HEK293 (cell line): ENCODE results near the gene BRD3.

Experiments
- CTCF ChIP-seq: fragments of 450-650 bp; formaldehyde crosslinking; IDR thresholded peaks from 2 replicates; pipeline ENCODE4 v1.5.1; 2016; ENCODE audit warnings: missing biosample characterization, missing genetic modification characterization
- ELK4 ChIP-seq: IDR thresholded peaks from 2 replicates; pipeline ENCODE4 v1.6.1; 2011; ENCODE audit warnings: mild to moderate bottlenecking, low read depth, low read length, borderline replicate concordance
- PRDM6 ChIP-seq: fragments of 450-650 bp; formaldehyde crosslinking; IDR thresholded peaks from 2 replicates; pipeline ENCODE4 v1.5.1; 2017; ENCODE audit warnings: missing biosample characterization, missing genetic modification characterization
- REST ChIP-seq: fragments of 450-650 bp; formaldehyde crosslinking; IDR thresholded peaks from 2 replicates; pipeline ENCODE4 v1.5.1; 2016; ENCODE audit warnings: missing biosample characterization, missing genetic modification characterization
- TRIM28 ChIP-seq: IDR thresholded peaks from 2 replicates; pipeline ENCODE4 v1.6.1; 2011; ENCODE audit warnings: low read length, control low read depth, borderline replicate concordance
- ZEB2 ChIP-seq: fragments of 450-650 bp; formaldehyde crosslinking; IDR thresholded peaks from 2 replicates; pipeline ENCODE4 v1.5.1; 2016; ENCODE audit warnings: missing biosample characterization, missing genetic modification characterization
- ZNF19 ChIP-seq: fragments of 450-650 bp; formaldehyde crosslinking; IDR thresholded peaks from 2 replicates; pipeline ENCODE4; 2016; ENCODE audit warnings: missing biosample characterization, missing genetic modification characterization, low read depth
- ZNF274 ChIP-seq, 2 experiments: fragments of 200-500 bp in 1 of 2; fragments of 450-650 bp in 1 of 2; sonication (Bioruptor generic) in 1 of 2; formaldehyde crosslinking in 1 of 2; IDR thresholded peaks; 2 replicates each; pipeline versions ENCODE4 v1.5.1 to v1.6.1; 2014 to 2016; ENCODE audit warnings: borderline replicate concordance in 1 of 2, inconsistent platforms in 1 of 2, low read length in 1 of 2, missing biosample characterization in 1 of 2, missing genetic modification characterization in 1 of 2
- ZNF366 ChIP-seq: fragments of 450-650 bp; formaldehyde crosslinking; conservative IDR thresholded peaks from 2 replicates; pipeline ENCODE4 v1.5.1; 2016; ENCODE audit warnings: missing biosample characterization, missing genetic modification characterization
- ZNF549 ChIP-seq: fragments of 450-650 bp; IDR thresholded peaks from 2 replicates; pipeline ENCODE4 v1.5.1; 2018; ENCODE audit warnings: missing biosample characterization, missing genetic modification characterization, mild to moderate bottlenecking, inconsistent platforms, moderate library complexity
- ZNF596 ChIP-seq: fragments of 450-650 bp; IDR thresholded peaks from 2 replicates; pipeline ENCODE4 v1.5.0; 2018; ENCODE audit warnings: missing biosample characterization, mild to moderate bottlenecking, missing genetic modification characterization, moderate library complexity
- ZNF639 ChIP-seq: fragments of 450-650 bp; formaldehyde crosslinking; IDR thresholded peaks from 2 replicates; pipeline ENCODE4 v1.5.1; 2016; ENCODE audit warnings: missing biosample characterization, missing genetic modification characterization

- TF ChIP-seq PRDM6 (tag by site-specific recombination): no peak
- no peak for TF ChIP-seq ZNF366
- TF ChIP-seq CTCF (tag by site-specific recombination): no peak
- TF ChIP-seq ZNF639: no peak
- no peak for TF ChIP-seq ELK4
- no peak for TF ChIP-seq ZNF549 (tag by site-specific recombination)
- no peak for TF ChIP-seq ZNF19 (tag by site-specific recombination)
- no peak for TF ChIP-seq ZNF274 (IDR thresholded peaks at IDR 0.05; ENCODE audit: low read length)
- TF ChIP-seq ZNF274 (tag by site-specific recombination; IDR thresholded peaks at IDR 0.05; ENCODE audit: borderline replicate concordance): no peak
- TF ChIP-seq ZNF596: no peak
- no peak for TF ChIP-seq REST
- no peak for TF ChIP-seq TRIM28
- TF ChIP-seq ZEB2: no peak
Measured at GRCh38 chr9:134069480-134070399, 1.9 kb upstream of the BRD3 start.
